ENCODE measurements around the gene HIVEP3. TPM values are rescaled to one million over a fixed set of nuclear protein-coding genes. Genes with fewer than 3 reads are reported as not detected.

Gene HIVEP3
- total RNA-seq, 4 donors from 2014 or later = 1.4 to 3.0 (median 2.3) TPM

- WGBS = 87% methylated on average over 3 of the region's 3 CpGs
- intact Hi-C loops (cut with DNase I) = no loop called here
- Histone ChIP-seq H3K27me3 (no peaks in the 10 kb centered on the region), H3K9me3 (no peaks in the 10 kb centered on the region), H3K27ac (replicated peaks in 1 of 4) (no peak overlapping the region), H3K36me3 (no peaks in the 10 kb centered on the region), H3K4me3 (no peak overlapping the region), H3K4me1 (peaks cover 5 to 23% (median 18%) of the 10 kb centered on the region in 4 donors)
- no peak for DNase-seq (ENCODE audit: extremely low spot score)
- no peak for TF ChIP-seq POLR2A (IDR thresholded peaks at IDR 0.05; ENCODE audit: low read depth)
- TF ChIP-seq CTCF (IDR thresholded peaks at IDR 0.05) = no peak
- no peak for TF ChIP-seq EP300 (IDR thresholded peaks at IDR 0.05)
- TF ChIP-seq POLR2AphosphoS5 (IDR thresholded peaks at IDR 0.05) = no peak
Measured at GRCh38 chr1:41666981-41667631, 251.6 kb downstream of the HIVEP3 start.

GRCh38 chr1:41665962-41666917 lies 252.5 kb downstream of the HIVEP3 start:
- TF ChIP-seq EP300 (IDR thresholded peaks at IDR 0.05) (no peak), CTCF (IDR thresholded peaks at IDR 0.05) (no peak), POLR2AphosphoS5 (IDR thresholded peaks at IDR 0.05) (no peak), POLR2A (IDR thresholded peaks at IDR 0.05; ENCODE audit: low read depth) (no peak)
- WGBS = 91% methylated on average over 6 of the region's 6 CpGs
- no peaks in the 10 kb centered on the region for H3K36me3 ChIP-seq
- H3K4me3 ChIP-seq = no peak overlapping the region
- no peaks in the 10 kb centered on the region for H3K27me3 ChIP-seq
- peaks cover 10 to 30% (median 25%) of the 10 kb centered on the region in 4 donors for H3K4me1 ChIP-seq
- DNase-seq (ENCODE audit: extremely low spot score) = no peak
- intact Hi-C loops (cut with DNase I) = no loop called here
- H3K9me3 ChIP-seq = no peaks in the 10 kb centered on the region
- no peak overlapping the region for H3K27ac ChIP-seq (replicated peaks in 1 of 4)

- H3K4me1 ChIP-seq = peaks cover 14 to 38% (median 32%) of the 10 kb centered on the region in 4 donors
- H3K9me3 ChIP-seq = no peaks in the 10 kb centered on the region
- DNase-seq (ENCODE audit: extremely low spot score) = no peak
- peak overlapping the region in 1 of 4 donors; percentile 42 for H3K27ac ChIP-seq (replicated peaks in 1 of 4)
- TF ChIP-seq POLR2A (IDR thresholded peaks at IDR 0.05; ENCODE audit: low read depth) (no peak), EP300 (IDR thresholded peaks at IDR 0.05) (no peak), POLR2AphosphoS5 (IDR thresholded peaks at IDR 0.05) (peak in 1 of 2 donors; percentile 34), CTCF (IDR thresholded peaks at IDR 0.05) (no peak)
- 76% methylated on average over 4 of the region's 4 CpGs for WGBS
- intact Hi-C loops (cut with DNase I) = no loop called here
- no peaks in the 10 kb centered on the region for H3K27me3 ChIP-seq
- no peaks in the 10 kb centered on the region for H3K36me3 ChIP-seq
- H3K4me3 ChIP-seq = no peak overlapping the region
Measured at GRCh38 chr1:41664861-41665640, 253.7 kb downstream of the HIVEP3 start.

GRCh38 chr1:41663671-41664400 lies 254.9 kb downstream of the HIVEP3 start:
- H3K27ac ChIP-seq (replicated peaks in 1 of 4) = peak overlapping the region in 2 of 4 donors; percentile 91 to 96
- no peaks in the 10 kb centered on the region for H3K9me3 ChIP-seq
- no peaks in the 10 kb centered on the region for H3K36me3 ChIP-seq
- H3K4me1 ChIP-seq = peaks cover 14 to 38% (median 32%) of the 10 kb centered on the region in 4 donors
- H3K27me3 ChIP-seq = no peaks in the 10 kb centered on the region
- no peak overlapping the region for H3K4me3 ChIP-seq
- intact Hi-C loops (cut with DNase I) = no loop called here
- no peak for DNase-seq (ENCODE audit: extremely low spot score)
- no peak for TF ChIP-seq POLR2A (IDR thresholded peaks at IDR 0.05; ENCODE audit: low read depth)
- TF ChIP-seq EP300 (IDR thresholded peaks at IDR 0.05) = no peak
- TF ChIP-seq POLR2AphosphoS5 (IDR thresholded peaks at IDR 0.05) = no peak
- no peak for TF ChIP-seq CTCF (IDR thresholded peaks at IDR 0.05)
- 86% methylated on average over 5 of the region's 5 CpGs for WGBS
